HG03097 (cell line): ENCODE data around the gene BRME1.
"Not testable (repeated sequence)": the region's sequence is repeated elsewhere in the genome, so short reads cannot be mapped to it uniquely, and the experiment has no call there.

Experiments
- ATAC-seq: cut with Tn5 transposase; IDR thresholded peaks from one replicate; pipeline ENCODE4 v1.9.1; 2021; ENCODE audit not compliant: unreplicated experiment, low FRiP score

BRME1 gene

DNA sequence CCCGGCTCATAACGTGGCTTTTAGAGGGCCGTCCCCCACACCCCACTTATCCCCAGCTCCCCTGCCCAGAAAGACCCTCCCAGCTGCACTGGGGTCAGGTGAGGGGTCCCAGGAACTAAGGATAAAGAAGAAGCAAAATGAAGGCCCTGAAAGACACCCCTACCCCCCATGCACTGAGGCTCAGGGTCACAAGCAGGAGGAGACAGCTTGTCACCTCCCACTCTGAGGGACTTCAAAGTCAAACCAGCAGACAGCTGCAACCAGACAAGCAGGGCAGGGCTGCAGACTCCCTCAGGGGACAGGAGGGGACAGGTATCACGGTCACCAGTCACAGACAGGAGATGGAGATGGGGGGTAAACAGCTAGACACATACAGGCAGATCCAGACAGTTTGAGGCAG lies 35.0 kb downstream of the BRME1 start:
- ATAC-seq: no peak

DNA sequence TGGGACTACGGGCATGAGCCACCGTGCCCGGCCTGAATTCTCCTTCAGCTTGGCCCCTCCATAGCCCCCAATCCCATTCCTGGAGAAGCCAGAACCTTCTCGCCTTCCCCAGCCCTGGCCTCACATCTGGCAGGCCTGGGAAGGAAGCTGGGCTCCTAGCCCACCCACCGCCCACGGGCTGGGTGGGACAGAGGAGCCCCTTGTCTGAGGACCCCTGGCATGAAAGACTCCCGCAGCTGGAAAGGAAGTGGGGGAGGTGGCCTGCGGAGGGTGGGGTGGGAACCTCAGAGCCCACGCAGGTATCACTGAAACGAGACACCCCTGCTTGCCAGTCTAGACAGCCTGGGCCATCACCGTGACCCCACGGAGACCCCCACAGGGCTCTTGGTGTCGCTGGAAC lies 36.6 kb downstream of the BRME1 start:
- no peak for ATAC-seq

DNA sequence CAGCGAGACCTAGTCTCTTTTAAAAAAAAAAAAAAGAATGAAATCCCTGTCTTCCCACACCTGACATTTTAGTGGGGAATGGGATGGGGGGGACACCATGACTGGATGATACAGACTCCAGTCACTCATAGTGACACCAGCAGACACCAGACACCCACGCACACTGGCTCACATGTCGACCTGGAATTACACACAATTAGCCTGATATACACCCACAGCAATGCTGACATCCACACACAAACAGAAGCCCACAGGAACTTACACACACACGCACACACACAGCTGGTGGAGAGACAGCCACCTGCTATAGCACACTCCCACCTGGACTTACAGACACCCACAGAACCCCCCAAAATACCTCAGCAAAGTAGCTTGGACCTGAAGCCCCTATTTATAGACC lies 37.3 kb downstream of the BRME1 start:
- no peak for ATAC-seq

DNA sequence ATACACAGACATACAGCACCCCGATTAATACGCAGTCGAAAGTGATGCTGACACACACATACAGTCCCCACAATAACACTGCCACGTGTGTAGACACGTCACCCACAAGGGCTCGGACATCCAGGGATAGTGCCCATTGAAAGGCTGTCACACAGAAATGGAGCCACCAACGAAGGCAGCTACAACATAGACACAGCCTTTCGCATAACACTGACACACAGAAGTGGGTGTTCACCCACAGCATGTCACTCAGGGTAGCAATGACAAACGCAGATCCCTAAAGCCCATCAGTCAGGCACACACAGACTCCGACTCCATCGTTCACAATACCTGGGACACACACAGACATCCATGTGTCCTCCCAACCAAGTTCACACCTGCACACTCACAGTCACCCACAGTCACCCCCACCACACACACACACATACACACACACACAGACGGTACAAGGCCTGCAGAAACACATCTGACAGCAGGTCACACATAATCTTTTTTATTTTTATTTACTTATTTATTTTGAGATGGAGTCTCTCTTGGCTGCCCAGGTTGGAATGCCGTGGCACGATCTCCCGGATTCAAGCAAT lies 39.4 kb downstream of the BRME1 start:
- no peak for ATAC-seq

DNA sequence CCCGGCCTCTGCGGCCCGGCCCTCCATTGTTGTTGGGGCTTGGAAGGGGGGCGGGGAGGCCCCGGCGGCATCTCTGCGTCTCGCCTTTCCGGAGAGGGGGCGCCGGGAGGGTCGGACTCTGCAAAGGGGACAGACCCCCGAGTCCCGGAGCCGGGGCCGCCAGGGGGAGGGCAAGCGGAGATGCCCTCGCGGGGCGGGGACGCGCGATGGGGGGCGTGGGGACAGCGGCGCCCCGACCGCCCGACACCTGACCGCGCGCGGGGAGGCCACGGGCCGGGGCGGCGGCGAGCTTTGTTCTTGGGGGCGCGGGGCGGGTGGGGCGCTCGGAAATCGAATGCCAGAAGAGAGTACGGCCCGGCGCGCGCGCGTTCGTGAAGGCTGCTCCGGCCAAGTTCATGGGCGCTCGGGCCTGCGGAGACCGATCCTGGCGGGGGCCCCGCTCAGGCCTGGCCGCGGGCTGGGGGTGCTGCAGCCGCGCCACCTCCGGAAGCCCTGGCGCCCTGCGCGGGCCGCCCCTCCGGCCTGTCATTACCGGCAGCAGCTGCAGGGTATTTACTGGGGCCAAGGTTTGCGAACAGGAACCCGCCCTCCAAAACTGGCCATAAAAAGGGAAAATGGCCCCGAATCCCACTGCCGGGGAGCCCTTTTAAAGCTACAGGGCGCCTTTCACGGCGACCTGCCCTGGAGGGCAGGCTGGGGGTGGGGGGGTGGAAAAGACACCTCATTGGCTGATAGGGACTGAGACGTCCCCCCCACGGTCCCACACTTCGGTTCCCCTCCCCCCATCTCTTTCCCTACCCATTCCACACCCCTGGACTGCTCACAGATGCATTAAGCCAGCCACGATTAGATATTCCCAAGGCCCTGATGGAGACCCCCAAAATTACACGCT lies 40.1 kb downstream of the BRME1 start:
- ATAC-seq: no peak

DNA sequence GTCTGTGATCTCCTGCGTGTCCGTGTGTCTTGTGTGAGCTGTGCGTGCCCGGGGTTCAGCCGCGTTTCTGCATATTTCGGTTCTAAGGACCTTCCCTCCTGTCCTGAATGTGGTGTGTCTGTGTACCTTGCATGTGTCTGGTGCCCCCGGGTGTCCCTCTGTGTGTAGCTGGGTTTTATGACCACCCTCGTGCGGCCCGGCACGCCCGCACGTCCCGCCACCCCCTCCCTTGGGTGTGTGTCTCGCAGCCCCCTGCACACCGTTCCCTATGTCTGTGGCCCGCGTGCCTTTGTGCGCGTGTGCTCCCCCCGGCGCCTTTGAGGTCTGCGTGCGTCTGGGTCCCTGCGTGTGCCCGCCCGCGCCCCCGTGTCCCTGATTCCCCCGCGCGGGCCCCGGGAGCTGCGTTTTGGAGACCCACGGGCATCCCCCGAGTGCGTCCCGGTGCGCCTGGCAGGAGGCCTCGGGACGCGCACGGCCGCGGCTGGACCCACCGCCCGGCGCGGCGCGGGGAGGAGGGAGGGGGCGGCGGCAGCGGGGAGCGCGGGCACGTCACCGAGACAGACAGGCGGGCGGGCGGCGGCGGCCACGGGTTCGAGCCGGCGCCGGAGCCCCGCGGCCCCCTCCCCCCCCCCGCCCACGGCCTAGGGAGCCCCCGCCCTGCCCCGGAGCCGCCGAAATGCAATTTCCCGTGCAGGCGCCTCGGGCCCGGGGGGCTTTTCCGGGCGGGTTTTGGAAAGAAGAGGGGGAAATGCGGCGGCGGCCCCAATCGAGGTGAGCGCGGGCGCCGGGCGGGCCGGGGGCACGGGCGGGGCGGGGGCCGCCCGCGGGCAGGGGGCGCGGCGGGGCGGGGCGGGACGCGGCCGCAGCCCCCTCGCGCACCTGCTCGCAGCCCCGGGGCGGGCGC lies 41.0 kb downstream of the BRME1 start:
- no peak for ATAC-seq

DNA sequence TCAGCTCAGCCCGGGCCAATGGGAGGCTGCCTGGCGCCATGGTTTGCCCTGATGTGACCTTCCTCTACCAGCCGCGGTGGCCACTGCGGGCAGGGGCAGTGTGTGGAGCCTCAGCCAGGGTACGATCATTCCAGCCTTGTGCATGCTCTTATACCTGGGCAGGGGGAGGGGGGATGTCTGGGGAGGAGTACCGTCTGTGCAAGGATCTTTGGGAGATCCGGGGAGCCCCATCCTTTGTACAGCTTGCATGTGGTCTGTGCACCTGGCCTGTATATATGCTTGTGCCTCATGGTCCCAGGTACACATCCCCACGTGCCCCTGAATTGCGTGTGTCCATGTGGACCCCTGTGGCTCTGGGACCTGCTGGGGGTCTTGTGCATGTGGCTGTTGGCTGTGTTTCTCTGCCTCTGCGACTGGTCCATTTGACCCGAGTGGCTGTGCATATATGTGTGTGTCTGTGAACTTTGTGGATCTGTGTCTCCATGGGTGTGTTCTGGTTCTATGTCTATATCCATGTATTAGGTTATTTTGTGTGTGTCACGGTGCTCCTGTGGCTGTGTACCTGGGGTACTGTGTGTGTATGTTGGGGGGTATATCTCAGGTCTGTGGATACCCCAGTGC lies 41.8 kb downstream of the BRME1 start:
- no peak for ATAC-seq

DNA sequence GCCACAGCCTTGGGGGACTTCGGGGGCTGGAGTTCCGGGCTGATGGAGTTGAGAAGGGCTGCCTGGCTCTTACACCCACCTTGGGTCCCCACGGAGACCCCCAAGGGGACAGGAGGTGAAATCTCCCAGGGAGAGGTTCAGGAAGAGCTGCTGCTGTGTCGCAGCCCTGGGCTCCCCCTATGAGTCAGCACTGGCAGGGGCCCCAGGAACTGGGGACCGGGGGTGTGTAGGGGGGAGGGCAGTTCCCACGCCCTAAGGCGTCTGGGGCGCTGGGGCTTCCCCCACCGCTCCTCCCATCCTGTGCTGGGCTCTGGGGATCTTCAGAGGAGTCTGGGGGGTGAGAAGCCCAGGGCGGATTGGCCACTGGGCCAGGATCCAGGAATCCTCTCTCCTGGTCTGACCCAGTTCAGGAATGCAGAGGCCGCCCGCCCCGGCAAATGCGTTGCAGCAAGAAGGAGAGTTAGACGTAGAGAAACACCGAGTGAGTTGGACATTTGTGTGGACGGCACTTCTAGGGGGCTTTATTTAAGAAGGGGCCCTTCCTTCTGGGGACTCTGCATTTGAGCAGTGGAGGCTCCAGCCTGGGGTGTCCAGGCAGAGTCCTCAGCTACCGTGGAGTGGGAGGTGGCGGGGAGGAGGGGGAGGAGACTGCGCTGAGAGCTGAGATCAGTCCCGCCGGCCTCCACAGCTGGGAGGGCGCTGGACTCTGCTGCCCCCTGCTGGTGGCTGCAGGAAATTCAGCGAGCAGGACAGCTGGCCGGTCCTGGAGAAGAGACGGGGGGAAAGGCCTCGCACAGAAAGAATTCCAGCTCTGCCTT lies 44.0 kb downstream of the BRME1 start:
- ATAC-seq: peak; percentile 63

DNA sequence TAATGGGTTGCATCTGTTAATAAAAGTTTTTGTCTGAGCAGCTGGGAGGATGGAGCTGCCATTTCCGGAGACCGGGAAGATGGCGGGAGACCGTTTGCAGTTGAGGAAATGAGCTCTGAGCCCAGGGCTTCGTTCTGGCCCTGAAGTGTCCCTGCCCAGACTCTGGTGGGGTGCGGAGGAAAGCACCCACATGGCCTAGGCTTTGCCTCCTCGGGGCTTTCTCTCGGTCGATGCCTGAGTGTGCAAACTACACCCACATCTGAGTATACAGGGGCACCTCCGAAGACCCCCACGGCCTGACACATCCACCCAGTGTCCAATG lies 44.6 kb downstream of the BRME1 start:
- ATAC-seq: no peak

DNA sequence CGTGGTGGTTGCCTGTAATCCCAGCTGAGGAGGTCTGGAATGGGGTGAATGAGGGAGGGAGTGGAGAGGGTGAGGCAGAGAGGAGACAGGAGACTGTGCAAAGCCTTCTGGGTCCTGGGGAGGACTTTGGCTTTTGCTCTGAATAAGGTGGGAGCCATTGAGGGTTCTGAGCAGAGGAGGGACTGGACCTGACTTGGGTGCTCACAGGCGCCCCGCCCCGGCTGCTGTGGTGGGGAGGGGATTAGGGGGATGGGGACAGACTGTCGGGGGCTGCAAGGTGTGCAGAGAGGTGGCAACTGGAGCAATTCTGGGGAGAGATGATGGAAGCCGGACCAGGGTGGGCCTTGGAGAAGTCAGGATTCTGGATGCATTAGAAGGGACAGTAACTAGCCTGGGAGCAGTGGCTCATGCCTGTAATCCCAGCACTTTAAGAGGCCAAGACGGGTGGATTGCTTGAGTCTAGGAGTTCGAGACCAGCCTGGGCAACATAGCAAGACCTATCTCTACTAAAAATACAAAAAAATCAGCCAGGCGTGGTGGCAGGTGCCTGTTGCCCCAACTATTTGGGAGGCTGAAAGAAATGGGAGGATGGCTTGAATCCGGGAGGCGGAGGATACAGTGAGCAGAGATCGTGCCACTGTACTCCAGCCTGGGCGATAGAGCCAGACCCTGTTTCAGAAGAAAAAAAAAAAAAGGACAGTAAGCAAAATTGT lies 45.1 kb downstream of the BRME1 start:
- ATAC-seq: no peak

DNA sequence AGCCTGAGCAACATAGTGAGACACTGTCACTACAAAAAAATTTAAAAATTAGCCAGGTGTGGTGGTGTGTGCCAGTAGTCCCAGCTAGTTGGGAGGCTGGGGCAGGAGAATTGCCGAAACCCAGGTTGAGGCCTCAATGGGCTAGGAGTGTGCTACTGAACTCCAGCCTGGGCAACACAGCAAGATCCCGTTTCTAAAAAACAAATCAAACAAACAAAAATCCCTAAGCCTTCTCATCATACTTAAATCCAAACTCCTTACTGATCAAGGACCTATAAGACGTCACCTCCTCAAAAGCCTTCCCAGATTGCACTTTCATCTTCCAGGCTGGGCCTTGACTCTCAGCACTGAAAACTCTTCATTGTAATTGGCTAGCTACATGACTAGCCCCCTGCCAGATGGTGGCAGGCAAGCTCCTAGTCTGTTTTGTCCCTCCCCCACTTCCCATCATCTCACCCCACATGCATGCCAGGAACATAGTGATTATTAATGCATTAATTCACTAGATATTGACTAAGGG lies 46.5 kb downstream of the BRME1 start:
- no peak for ATAC-seq

DNA sequence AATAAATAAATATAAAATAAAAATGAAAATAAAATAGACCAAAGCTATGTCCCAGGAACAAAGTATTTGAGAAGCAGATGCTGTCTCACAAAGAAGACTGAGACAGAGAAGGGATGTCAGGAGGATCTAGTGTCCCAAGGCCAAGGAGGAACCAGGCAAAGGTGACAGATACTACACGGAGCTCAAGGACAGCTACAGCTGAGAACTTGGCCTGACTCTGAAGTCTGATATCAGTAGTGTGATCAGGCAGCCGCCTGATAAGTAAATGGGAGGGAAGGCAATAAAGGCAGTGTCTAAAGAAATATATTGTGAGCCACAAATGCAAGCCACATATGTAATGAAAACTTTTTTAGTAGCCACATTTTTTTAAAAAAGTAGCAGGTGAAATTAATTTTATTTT lies 49.4 kb downstream of the BRME1 start:
- no peak for ATAC-seq

DNA sequence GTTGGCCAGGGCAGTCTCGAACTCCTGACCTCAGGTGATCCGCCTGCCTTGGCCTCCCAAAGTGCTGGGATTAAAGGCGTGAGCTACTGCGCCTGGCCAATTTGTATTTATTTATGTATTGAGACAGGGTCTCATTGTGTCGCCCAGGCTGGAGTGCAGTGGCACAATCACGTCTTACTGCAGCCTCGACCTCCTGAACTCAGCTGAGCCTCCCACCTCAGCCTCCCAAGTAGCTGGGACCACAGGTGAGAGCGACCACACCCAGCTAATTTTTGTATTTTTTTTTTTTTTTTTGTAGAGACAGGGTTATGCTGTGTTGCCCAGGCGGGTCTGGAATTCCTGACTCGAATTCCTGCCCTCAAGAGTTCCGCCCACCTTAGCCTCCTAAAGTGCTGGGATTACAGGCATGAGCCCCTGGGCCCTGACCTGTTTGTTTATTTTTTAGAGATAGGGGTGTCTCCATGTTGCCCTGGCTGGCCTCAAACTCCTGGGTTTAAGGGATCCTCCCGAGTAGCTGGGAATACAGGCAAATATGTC lies 53.7 kb downstream of the BRME1 start:
- ATAC-seq: not testable (repeated sequence)

DNA sequence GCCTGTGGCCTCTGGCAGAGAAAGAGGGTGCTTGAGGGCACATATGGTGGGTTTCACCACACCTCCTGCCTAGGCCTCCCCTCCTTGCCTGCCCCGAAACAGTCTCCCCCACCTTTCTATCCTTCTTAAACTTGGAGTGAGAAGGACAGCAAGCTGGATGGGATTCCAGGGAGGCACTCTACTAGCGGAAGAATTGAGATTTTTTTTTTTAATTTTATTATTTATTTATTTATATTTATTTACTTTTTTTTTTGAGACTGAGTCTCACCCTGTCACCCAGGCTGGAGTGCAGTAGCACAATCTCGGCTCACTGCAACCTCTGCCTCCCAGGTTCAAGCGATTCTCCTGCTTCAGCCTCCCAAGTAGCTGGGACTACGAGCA lies 54.2 kb downstream of the BRME1 start:
- not testable (repeated sequence) for ATAC-seq

DNA sequence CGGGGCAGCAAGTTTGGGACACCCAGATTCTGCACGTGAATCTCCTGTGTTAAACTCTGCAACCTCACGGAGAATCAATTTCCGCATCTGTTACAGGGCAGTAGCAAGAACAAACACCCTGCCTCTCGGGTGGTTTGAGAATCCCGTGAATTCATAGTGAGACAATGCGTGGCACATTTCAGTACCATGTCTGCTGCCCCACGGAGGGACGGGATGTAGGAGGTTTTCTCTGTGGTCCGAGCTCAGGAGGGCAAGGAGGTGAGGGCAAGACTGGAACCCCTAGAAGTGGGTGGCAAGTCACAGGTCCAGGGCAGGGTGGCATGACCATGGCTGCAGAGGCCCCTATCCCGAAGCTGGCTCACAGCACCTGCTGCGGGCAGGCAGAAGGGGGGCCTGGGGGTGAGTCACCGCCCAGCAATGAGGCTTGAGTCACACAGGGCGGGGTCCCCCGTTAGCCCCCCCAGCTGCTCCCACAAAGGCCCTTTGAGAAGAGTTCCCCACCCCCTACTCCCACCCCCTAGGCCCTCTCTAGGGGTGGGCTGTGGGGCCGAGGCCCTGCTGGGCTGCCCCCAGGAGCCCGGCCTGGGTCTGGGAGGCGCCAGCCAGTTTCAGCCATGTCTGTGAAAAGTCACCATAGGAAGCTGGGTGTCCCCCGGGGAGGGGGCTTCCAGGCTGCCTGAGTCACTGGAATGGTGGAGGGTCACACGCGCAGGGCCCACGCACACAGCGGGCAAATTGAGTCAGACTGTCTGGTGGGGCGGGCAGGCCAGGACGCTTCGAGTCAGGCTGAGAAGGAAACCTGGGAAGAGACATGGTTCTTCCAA lies 54.8 kb downstream of the BRME1 start:
- no peak for ATAC-seq

DNA sequence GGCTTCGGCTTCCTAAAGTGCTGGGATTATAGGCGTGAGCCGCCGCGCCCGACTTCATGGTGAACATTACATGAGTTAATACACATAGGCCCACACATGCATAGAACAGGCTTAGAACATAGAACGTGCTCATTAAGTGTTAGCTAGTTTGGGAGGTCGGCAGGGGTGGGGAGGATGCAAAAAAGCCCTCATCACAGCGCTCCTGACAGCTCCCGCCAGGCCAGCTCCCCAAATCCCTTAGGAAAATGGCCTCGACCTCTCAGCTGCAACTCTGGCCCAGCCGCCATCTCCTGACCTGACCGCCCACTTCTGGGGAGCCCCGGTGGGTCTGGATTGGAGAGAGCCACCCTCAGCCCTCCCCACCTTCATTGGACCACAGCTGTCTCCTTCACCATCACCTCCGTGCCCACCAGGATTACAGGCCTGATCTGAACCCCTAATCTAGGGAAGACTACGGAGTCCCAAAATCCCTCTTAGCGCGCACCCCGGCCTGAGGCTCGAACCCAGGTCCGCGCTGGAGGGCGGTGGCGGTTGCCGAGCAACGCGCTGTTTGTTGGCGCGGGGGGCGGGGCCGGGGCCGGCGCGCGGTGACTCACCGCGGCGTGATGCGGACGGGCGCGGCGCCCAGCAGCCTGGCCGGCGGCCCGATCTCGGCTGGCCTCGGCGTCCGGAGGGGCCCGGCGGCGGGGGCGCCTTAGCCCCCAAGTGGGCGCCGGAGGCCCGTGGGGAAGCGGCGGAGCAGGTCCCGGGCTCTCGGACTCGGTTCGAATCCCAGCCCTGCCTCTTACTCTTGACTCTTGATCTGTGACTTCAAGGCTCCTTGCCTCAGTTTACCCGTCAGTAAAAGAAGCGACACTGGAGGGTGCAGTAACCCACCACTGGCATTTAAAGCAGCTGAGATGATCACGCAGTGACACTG lies 55.7 kb downstream of the BRME1 start:
- ATAC-seq: no peak
